ENCODE data around the gene ACSM2A. TPM values are rescaled to one million over a fixed set of nuclear protein-coding genes. Genes with fewer than 3 reads are reported as not detected.

The ACSM2A gene
- total RNA-seq, 1 experiment from 2014 or later, result not detected

GRCh38 chr16:20404637-20405036 is 46.7 kb upstream of the ACSM2A start, which contains the start of gene PDILT (continued):
- TF ChIP-seq AR (CRISPR knock-in tag; IDR thresholded peaks at IDR 0.05) (no peak), ZNF512 (CRISPR knock-in tag; IDR thresholded peaks at IDR 0.05; ENCODE audit: borderline replicate concordance) (no peak), ATF6 (CRISPR knock-in tag; IDR thresholded peaks at IDR 0.05) (no peak), ERG (CRISPR knock-in tag; IDR thresholded peaks at IDR 0.05) (no peak), ZNF425 (CRISPR knock-in tag; conservative IDR thresholded peaks at IDR 0.05) (no peak), HMGXB4 (CRISPR knock-in tag; IDR thresholded peaks at IDR 0.05) (no peak), ZNF396 (CRISPR knock-in tag; IDR thresholded peaks at IDR 0.05; ENCODE audit: borderline replicate concordance) (no peak), ZNF121 (CRISPR knock-in tag; IDR thresholded peaks at IDR 0.05) (no peak), SP1 (CRISPR knock-in tag; conservative IDR thresholded peaks at IDR 0.05) (no peak), RORB (CRISPR knock-in tag; IDR thresholded peaks at IDR 0.05) (no peak), ARID4B (CRISPR knock-in tag; IDR thresholded peaks at IDR 0.05; ENCODE audit: borderline replicate concordance) (no peak), IRF1 (CRISPR knock-in tag; IDR thresholded peaks at IDR 0.05) (no peak)

All from WTC11 (cell line).